H9 (cell line): ENCODE results near the gene FBXL13. TPM values are rescaled to one million over a fixed set of nuclear protein-coding genes. Genes with fewer than 3 reads are reported as not detected.

Experiments
- DNase-seq: peaks from one replicate; pipeline ENCODE4 v3.0.0-alpha.2; 2017
- H2AFZ ChIP-seq: one replicate; pipeline ENCODE4 v1.6.1; 2013; ENCODE audit warnings: mild to moderate bottlenecking, low read length, control low read depth, moderate library complexity
- H2AK5ac ChIP-seq: 2 replicates; pipeline ENCODE4 v1.6.1; 2013; ENCODE audit warnings: low read length, control low read depth, mixed read lengths; ENCODE audit not compliant: insufficient read length
- H2BK120ac ChIP-seq: one replicate; pipeline ENCODE4 v1.6.1; 2013; ENCODE audit warnings: low read depth, mild to moderate bottlenecking, low read length, control low read depth, inconsistent platforms; ENCODE audit not compliant: poor library complexity, severe bottlenecking
- H2BK12ac ChIP-seq: 2 replicates; pipeline ENCODE4 v1.6.1; 2013; ENCODE audit warnings: low read length, control low read depth, mixed read lengths, low read depth; ENCODE audit not compliant: insufficient read length
- H2BK15ac ChIP-seq: 2 replicates; pipeline ENCODE4 v1.6.1; 2013; ENCODE audit warnings: low read depth, low read length, control low read depth
- H2BK20ac ChIP-seq: one replicate; pipeline ENCODE4 v1.6.1; 2013; ENCODE audit warnings: low read depth, mild to moderate bottlenecking, low read length, control low read depth, inconsistent platforms; ENCODE audit not compliant: poor library complexity, severe bottlenecking
- H2BK5ac ChIP-seq: 2 replicates; pipeline ENCODE4 v1.6.1; 2013; ENCODE audit warnings: low read length, control low read depth, mixed read lengths; ENCODE audit not compliant: insufficient read length
- H3K14ac ChIP-seq: 2 replicates; pipeline ENCODE4 v1.6.1; 2013; ENCODE audit warnings: low read length, control low read depth; ENCODE audit not compliant: insufficient read depth
- H3K18ac ChIP-seq: 2 replicates; pipeline ENCODE4 v1.6.1; 2013; ENCODE audit warnings: low read depth, mild to moderate bottlenecking, mixed read lengths, low read length, control low read depth; ENCODE audit not compliant: insufficient read length
- H3K23ac ChIP-seq: 2 replicates; pipeline ENCODE4 v1.6.1; 2013; ENCODE audit warnings: low read length, control low read depth, mixed read lengths, low read depth; ENCODE audit not compliant: insufficient read length
- H3K23me2 ChIP-seq: 2 replicates; pipeline ENCODE4 v1.6.1; 2013; ENCODE audit warnings: low read depth, mild to moderate bottlenecking, mixed read lengths, low read length, control low read depth; ENCODE audit not compliant: insufficient read length, poor library complexity, severe bottlenecking
- H3K27ac ChIP-seq: 2 replicates; pipeline ENCODE4 v1.5.1; 2013; ENCODE audit warnings: low read length, control low read depth, mixed read lengths, low read depth; ENCODE audit not compliant: insufficient read length
- H3K27me3 ChIP-seq: 2 replicates; pipeline ENCODE4 v1.6.1; 2013; ENCODE audit warnings: low read length, control low read depth, inconsistent platforms; ENCODE audit not compliant: insufficient read depth
- H3K4ac ChIP-seq: 2 replicates; pipeline ENCODE4 v1.6.1; 2013; ENCODE audit warnings: low read depth, mild to moderate bottlenecking, control low read depth, inconsistent platforms, low read length, moderate library complexity
- H3K4me1 ChIP-seq: 2 replicates; pipeline ENCODE4 v1.6.1; 2013; ENCODE audit warnings: low read length, control low read depth, inconsistent platforms; ENCODE audit not compliant: insufficient read depth
- H3K4me2 ChIP-seq: 2 replicates; pipeline ENCODE4 v1.6.1; 2013; ENCODE audit warnings: low read length, control low read depth, mixed read lengths; ENCODE audit not compliant: insufficient read length, insufficient read depth
- H3K56ac ChIP-seq: 2 replicates; pipeline ENCODE4 v1.6.1; 2013; ENCODE audit warnings: low read depth, mild to moderate bottlenecking, mixed read lengths, low read length, control low read depth; ENCODE audit not compliant: insufficient read length
- H3K79me1 ChIP-seq: 2 replicates; pipeline ENCODE4 v1.6.1; 2013; ENCODE audit warnings: low read depth, mild to moderate bottlenecking, moderate library complexity, low read length, control low read depth, inconsistent platforms; ENCODE audit not compliant: insufficient read depth, poor library complexity, severe bottlenecking
- H3K79me2 ChIP-seq: 2 replicates; pipeline ENCODE4 v1.6.1; 2013; ENCODE audit warnings: low read length, control low read depth, inconsistent platforms; ENCODE audit not compliant: insufficient read depth
- H3K9ac ChIP-seq: 2 replicates; pipeline ENCODE4 v1.6.1; 2013; ENCODE audit warnings: low read length, control low read depth, mixed read lengths; ENCODE audit not compliant: insufficient read length; ENCODE audit errors: extremely low read depth
- H3K9me3 ChIP-seq: one replicate; pipeline ENCODE4 v1.6.1; 2013; ENCODE audit warnings: low read depth, low read length, inconsistent platforms; ENCODE audit not compliant: control insufficient read depth
- H3T11ph ChIP-seq: one replicate; pipeline ENCODE4 v1.6.1; 2013; ENCODE audit warnings: mild to moderate bottlenecking, low read length, control low read depth, inconsistent platforms
- H4K20me1 ChIP-seq: one replicate; pipeline ENCODE4 v1.6.1; 2013; ENCODE audit not compliant: control insufficient read depth, insufficient read length, insufficient read depth
- H4K5ac ChIP-seq: 2 replicates; pipeline ENCODE4 v1.6.1; 2013; ENCODE audit warnings: low read depth, mild to moderate bottlenecking, mixed read lengths, low read length, control low read depth; ENCODE audit not compliant: insufficient read length
- H4K8ac ChIP-seq: replicated peaks from 2 replicates; pipeline ENCODE4 v1.6.1; 2013; ENCODE audit warnings: low read length, control low read depth, mixed read lengths, low read depth; ENCODE audit not compliant: insufficient read length
- H4K91ac ChIP-seq: 2 replicates; pipeline ENCODE4 v1.6.1; 2013; ENCODE audit warnings: low read depth, mild to moderate bottlenecking, moderate library complexity, mixed read lengths, low read length, control low read depth; ENCODE audit not compliant: insufficient read length
- H3K27ac Mint-ChIP-seq, 3 experiments: 2 replicates in 2 of 3; 3 replicates in 1 of 3; pipeline ENCODE4 v1.8.0; 2020 to 2021; ENCODE audit warnings: mixed read lengths in 3 of 3, mild to moderate bottlenecking in 1 of 3, moderate library complexity in 1 of 3
- H3K27me3 Mint-ChIP-seq: 2 replicates; pipeline ENCODE4 v1.8.0; 2021; ENCODE audit warnings: low read depth, mild to moderate bottlenecking, moderate library complexity, mixed read lengths
- H3K36me3 Mint-ChIP-seq, 3 experiments: 2 replicates in 2 of 3; 3 replicates in 1 of 3; pipeline ENCODE4 v1.8.0; 2020 to 2021; ENCODE audit warnings: low read depth in 3 of 3, mixed read lengths in 3 of 3; ENCODE audit not compliant: insufficient read depth in 1 of 3
- H3K4me1 Mint-ChIP-seq, 2 experiments: 2 replicates each; pipeline ENCODE4 v1.8.0; 2020; ENCODE audit warnings: mixed read lengths in 2 of 2
- H3K4me3 Mint-ChIP-seq, 2 experiments: 2 replicates in 1 of 2; 3 replicates in 1 of 2; pipeline ENCODE4 v1.8.0; 2020 to 2021; ENCODE audit warnings: mild to moderate bottlenecking in 2 of 2, mixed read lengths in 2 of 2, moderate library complexity in 1 of 2
- H3K9me3 Mint-ChIP-seq, 2 experiments: 2 replicates in 1 of 2; 3 replicates in 1 of 2; pipeline ENCODE4 v1.8.0; 2020; ENCODE audit warnings: mild to moderate bottlenecking in 2 of 2, mixed read lengths in 2 of 2, moderate library complexity in 1 of 2
- WGBS: extraction: QIAGEN DNeasy Blood & Tissue Kit; methylation state at CpG from one replicate; pipeline ENCODE4 v1.1.7; 2013; ENCODE audit warnings: missing lambda C conversion rate, low lambda C conversion rate, mixed read lengths; ENCODE audit not compliant: insufficient read length; ENCODE audit errors: extremely low coverage; 5-methylcytosine and 5-hydroxymethylcytosine counted together
- total RNA-seq: library from RNA; stranded (reverse); gene quantifications from 2 replicates; pipeline ENCODE4 v1.2.1, GENCODE V29; 2021
- TF ChIP-seq, protein P1 (sequence below): fragments of 200-600 bp; sonication (generic); conservative IDR thresholded peaks from 3 replicates; pipeline ENCODE4 v1.8.0; 2021; ENCODE audit warnings: antibody characterized with exemption, mild to moderate bottlenecking

Gene FBXL13
- total RNA-seq, 1 experiment from 2014 or later, result 4.4 TPM

DNA sequence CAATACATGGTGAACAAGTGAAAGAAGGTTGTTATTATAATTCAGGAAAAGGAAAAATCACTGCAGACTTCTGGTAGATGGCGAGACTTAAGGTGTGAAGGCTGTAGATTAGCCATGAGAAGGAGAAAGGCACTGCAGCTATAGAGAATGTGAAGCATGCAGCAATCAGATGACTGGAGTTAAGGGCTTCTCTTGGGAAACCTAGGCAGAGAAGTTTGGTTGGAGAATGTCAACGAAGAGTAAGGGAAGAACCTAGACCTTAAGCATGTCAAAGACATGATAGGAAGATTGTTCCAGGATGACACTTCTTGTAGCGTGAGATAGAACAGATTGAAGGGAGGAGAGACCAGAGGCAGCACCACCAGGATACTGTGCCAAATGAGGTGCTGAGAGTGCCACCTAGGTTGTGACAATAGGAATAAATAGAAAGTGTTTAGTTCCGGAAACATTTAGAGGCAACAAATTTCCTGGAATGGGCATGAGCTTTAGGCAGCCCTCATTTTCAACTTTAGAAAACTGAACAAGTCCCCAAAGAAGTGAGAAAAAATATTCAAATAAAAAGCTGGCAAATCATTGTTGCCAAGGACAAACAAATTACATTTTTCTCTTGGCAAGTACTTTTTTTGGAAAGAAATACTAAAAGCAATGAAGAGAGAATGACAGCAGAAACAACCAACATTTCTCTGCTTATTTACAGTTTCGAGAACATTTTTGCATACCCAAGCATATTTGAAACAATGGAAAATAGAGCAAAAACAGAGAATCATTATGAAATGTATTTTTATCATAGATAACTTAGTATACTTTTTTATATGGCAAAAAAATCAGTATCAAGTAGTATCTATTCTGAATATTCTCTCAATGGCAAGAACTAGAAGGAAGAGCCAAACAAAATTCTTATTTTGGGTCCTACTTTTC, 156.9 kb downstream of the FBXL13 start:
- Histone ChIP-seq H3K18ac (no peak overlapping the region), H2AK5ac (no peak overlapping the region), H3K23me2 (no peaks in the 10 kb centered on the region), H4K91ac (no peak overlapping the region), H3K23ac (no peak overlapping the region), H4K5ac (no peak overlapping the region), H2BK20ac (no peak overlapping the region), H3K9ac (no peak overlapping the region), H3K4ac (no peak overlapping the region), H3K14ac (no peak overlapping the region), H2BK120ac (no peak overlapping the region), H3K27me3 (no peaks in the 10 kb centered on the region), H3K56ac (no peak overlapping the region), H3K4me1 (peaks cover 3% of the 10 kb centered on the region), H3K9me3 (no peaks in the 10 kb centered on the region), H3K79me2 (no peaks in the 10 kb centered on the region), H3K27ac (no peak overlapping the region), H3K4me2 (no peak overlapping the region), H3K79me1 (no peaks in the 10 kb centered on the region), H4K8ac (no peak overlapping the region), H2BK12ac (no peak overlapping the region), H2AFZ (no peak overlapping the region), H3T11ph (no peak overlapping the region), H2BK15ac (no peak overlapping the region), H2BK5ac (no peak overlapping the region), H4K20me1 (no peaks in the 10 kb centered on the region)
- H3K9me3 Mint-ChIP-seq, result no peaks in the 10 kb centered on the region
- H3K27ac Mint-ChIP-seq, result peak overlapping the region in 1 of 3 experiments; percentile 73; a peak in 1 of 7 replicates
- WGBS, result no CpG with 5 or more reads among the region's 5 CpGs
- TF ChIP-seq, protein P1, sequence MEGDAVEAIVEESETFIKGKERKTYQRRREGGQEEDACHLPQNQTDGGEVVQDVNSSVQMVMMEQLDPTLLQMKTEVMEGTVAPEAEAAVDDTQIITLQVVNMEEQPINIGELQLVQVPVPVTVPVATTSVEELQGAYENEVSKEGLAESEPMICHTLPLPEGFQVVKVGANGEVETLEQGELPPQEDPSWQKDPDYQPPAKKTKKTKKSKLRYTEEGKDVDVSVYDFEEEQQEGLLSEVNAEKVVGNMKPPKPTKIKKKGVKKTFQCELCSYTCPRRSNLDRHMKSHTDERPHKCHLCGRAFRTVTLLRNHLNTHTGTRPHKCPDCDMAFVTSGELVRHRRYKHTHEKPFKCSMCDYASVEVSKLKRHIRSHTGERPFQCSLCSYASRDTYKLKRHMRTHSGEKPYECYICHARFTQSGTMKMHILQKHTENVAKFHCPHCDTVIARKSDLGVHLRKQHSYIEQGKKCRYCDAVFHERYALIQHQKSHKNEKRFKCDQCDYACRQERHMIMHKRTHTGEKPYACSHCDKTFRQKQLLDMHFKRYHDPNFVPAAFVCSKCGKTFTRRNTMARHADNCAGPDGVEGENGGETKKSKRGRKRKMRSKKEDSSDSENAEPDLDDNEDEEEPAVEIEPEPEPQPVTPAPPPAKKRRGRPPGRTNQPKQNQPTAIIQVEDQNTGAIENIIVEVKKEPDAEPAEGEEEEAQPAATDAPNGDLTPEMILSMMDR, result no peak
- no peaks in the 10 kb centered on the region for H3K27me3 Mint-ChIP-seq
- DNase-seq, result no peak
- no peaks in the 10 kb centered on the region for H3K36me3 Mint-ChIP-seq
- no peak overlapping the region for H3K4me3 Mint-ChIP-seq
- peaks cover 38 to 42% of the 10 kb centered on the region in 2 experiments for H3K4me1 Mint-ChIP-seq
